HG03457 (cell line): ENCODE data around the gene FAM162A.
A peak's percentile ranks its signal among the peaks of the same experiment; 100 is the strongest.
"Not testable (repeated sequence)": the region's sequence is repeated elsewhere in the genome, so short reads cannot be mapped to it uniquely, and the experiment has no call there.

Experiments
- ATAC-seq: cut with Tn5 transposase; IDR thresholded peaks from one replicate; pipeline ENCODE4 v1.9.1; 2021; ENCODE audit warnings: moderate number of reproducible peaks; ENCODE audit not compliant: unreplicated experiment

FAM162A gene

GRCh38 chr3:122415762-122416654 is 32.0 kb downstream of the FAM162A start, which contains the start of gene WDR5B:
Gene WDR5B, minus strand, starts transcription at chr3:122416062. Its CDS starts 534 bp downstream, at chr3:122415528.
- ATAC-seq, result peak; percentile 70

GRCh38 chr3:122416966-122417365 is 33.0 kb downstream of the FAM162A start:
- no peak for ATAC-seq

- no peak for ATAC-seq
These were observed 37.1 kb downstream of the FAM162A start for GRCh38 chr3:122421101-122421500.

GRCh38 chr3:122421836-122422235 is 37.9 kb downstream of the FAM162A start:
- no peak for ATAC-seq

- no peak for ATAC-seq
These were observed 44.0 kb downstream of the FAM162A start for GRCh38 chr3:122427857-122428471.

GRCh38 chr3:122430371-122430770 is 46.4 kb downstream of the FAM162A start:
- no peak for ATAC-seq

- ATAC-seq, result no peak
These were observed 52.0 kb downstream of the FAM162A start for GRCh38 chr3:122435950-122436349.

GRCh38 chr3:122443090-122443489 is 59.1 kb downstream of the FAM162A start:
- ATAC-seq, result no peak

- ATAC-seq, result not testable (repeated sequence)
These were observed 59.9 kb downstream of the FAM162A start for GRCh38 chr3:122443762-122444490.

GRCh38 chr3:122444491-122444887 is 60.5 kb downstream of the FAM162A start:
- not testable (repeated sequence) for ATAC-seq

- ATAC-seq, result not testable (repeated sequence)
These were observed 64.2 kb downstream of the FAM162A start for GRCh38 chr3:122448218-122448617.

GRCh38 chr3:122451371-122451770 is 67.4 kb downstream of the FAM162A start:
- ATAC-seq, result no peak

GRCh38 chr3:122456074-122456473 is 72.1 kb downstream of the FAM162A start:
- ATAC-seq, result no peak

GRCh38 chr3:122457706-122458105 is 73.7 kb downstream of the FAM162A start:
- no peak for ATAC-seq

GRCh38 chr3:122458992-122459391 is 75.0 kb downstream of the FAM162A start:
- ATAC-seq, result no peak

- ATAC-seq, result no peak
These were observed 77.8 kb downstream of the FAM162A start for GRCh38 chr3:122461806-122462205.
